Right lobe of liver (tissue), 6 donors: ENCODE results near the gene CDHR3. TPM values are rescaled to one million over a fixed set of nuclear protein-coding genes. Genes with fewer than 3 reads are reported as not detected.

ENCODE experiments used
- ATAC-seq, 4 donors: fragments of 200-7000 bp; cut with Tn5 transposase; one replicate each; pipeline ENCODE4 v1.9.1; 2020; ENCODE audit warnings: mild to moderate bottlenecking in 4 of 4, moderate library complexity in 4 of 4
- DNase-seq, 3 donors: peaks; one replicate each; pipeline ENCODE4 v3.0.0-alpha.2; 2020
- H3K27ac ChIP-seq, 3 donors: fragments of 200-600 bp; one replicate each; pipeline ENCODE4 v1.8.0; 2022
- H3K27me3 ChIP-seq, 2 donors: fragments of 200-600 bp; one replicate each; pipeline ENCODE4 v1.8.0; 2022
- H3K36me3 ChIP-seq, 4 donors: fragments of 200-600 bp; sonication (generic) in 1 of 4; one replicate each; pipeline versions ENCODE4 v1.5.1 to v1.8.0; 2017 to 2022; ENCODE audit warnings: control low read depth in 1 of 4
- H3K4me1 ChIP-seq, 4 donors: fragments of 200-600 bp; sonication (generic) in 1 of 4; one replicate each; pipeline versions ENCODE4 v1.5.1 to v1.8.0; 2017 to 2022; ENCODE audit warnings: control low read depth in 1 of 4
- H3K4me3 ChIP-seq, 3 donors: fragments of 200-600 bp; one replicate each; pipeline ENCODE4 v1.8.0; 2022
- H3K9me3 ChIP-seq, 4 donors: fragments of 200-600 bp; sonication (generic) in 1 of 4; one replicate each; pipeline versions ENCODE4 v1.5.1 to v1.8.0; 2017 to 2022; ENCODE audit warnings: control low read depth in 1 of 4
- POLR2A ChIP-seq: fragments of 450-650 bp; IDR thresholded peaks from one replicate; pipeline ENCODE4 v1.6.1; 2017; ENCODE audit warnings: antibody characterized with exemption, mild to moderate bottlenecking
- WGBS: methylation state at CpG from one replicate; pipeline ENCODE4 v1.1.6; 2018; ENCODE audit warnings: low coverage, low lambda C conversion rate; ENCODE audit not compliant: insufficient coverage; ENCODE audit errors: missing lambda C conversion rate; 5-methylcytosine and 5-hydroxymethylcytosine counted together
- intact Hi-C, 2 donors: fragments of 100-400 bp; cut with DNase I; formaldehyde crosslinking; loops; one replicate each; pipeline versions ENCODE4 v1.11.2 to v1.14.1; 2022
- total RNA-seq, 6 experiments: library from RNA; depleted of rRNA in 2 of 6; stranded (reverse); fragments of >200 nt in 2 of 6; fragmentation: NEBNext Ultra II Directional in 3 of 6; extraction: Animal tissue kit (Norgen Biotek cat#: 25700) in 3 of 6; gene quantifications; one replicate each; pipeline versions ENCODE4 v1.1.0 to v1.2.4, GENCODE V29; 2016 to 2023
- TF ChIP-seq, protein P1 (sequence below), 4 donors: fragments of 200-600 bp in 3 of 4; fragments of 450-650 bp in 1 of 4; IDR thresholded peaks; one replicate each; pipeline versions ENCODE4 v1.5.1 to v1.8.0; 2016 to 2022; ENCODE audit warnings: antibody characterized with exemption in 4 of 4, mild to moderate bottlenecking in 2 of 4
- donor health status: DM: no; HTN: yes; CAD: no.
- donor health status: DM: no; HTN: no; CAD: no.
- donor health status: DM: no; HTN: no; CAD: no.
- donor health status: DM: no; HTN: yes; CAD: no.
- donor health status: DM: no; HTN: yes; CAD: no.

CDHR3 gene
- total RNA-seq, 6 experiments from 2014 or later, result 3.6 to 8.6 (median 4.5) TPM

GRCh38 chr7:106070567-106071254 lies 107.6 kb downstream of the CDHR3 start:
- no peak for ATAC-seq

GRCh38 chr7:106071356-106071998 lies 108.4 kb downstream of the CDHR3 start:
- WGBS, result 42% methylated on average over 7 of the region's 9 CpGs
- DNase-seq, result no peak
- H3K27me3 ChIP-seq, result no peaks in the 10 kb centered on the region
- peak; percentile 41 to 66 (median 58) for ATAC-seq
- intact Hi-C loops, result no loop called here
- peak overlapping the region; percentile 10 to 50 (median 20) for H3K27ac ChIP-seq
- peaks cover 0 to 12% (median 3%) of the 10 kb centered on the region in 4 donors for H3K4me1 ChIP-seq
- no peak overlapping the region for H3K4me3 ChIP-seq
- no peaks in the 10 kb centered on the region for H3K36me3 ChIP-seq
- no peaks in the 10 kb centered on the region for H3K9me3 ChIP-seq
- TF ChIP-seq, protein P1, sequence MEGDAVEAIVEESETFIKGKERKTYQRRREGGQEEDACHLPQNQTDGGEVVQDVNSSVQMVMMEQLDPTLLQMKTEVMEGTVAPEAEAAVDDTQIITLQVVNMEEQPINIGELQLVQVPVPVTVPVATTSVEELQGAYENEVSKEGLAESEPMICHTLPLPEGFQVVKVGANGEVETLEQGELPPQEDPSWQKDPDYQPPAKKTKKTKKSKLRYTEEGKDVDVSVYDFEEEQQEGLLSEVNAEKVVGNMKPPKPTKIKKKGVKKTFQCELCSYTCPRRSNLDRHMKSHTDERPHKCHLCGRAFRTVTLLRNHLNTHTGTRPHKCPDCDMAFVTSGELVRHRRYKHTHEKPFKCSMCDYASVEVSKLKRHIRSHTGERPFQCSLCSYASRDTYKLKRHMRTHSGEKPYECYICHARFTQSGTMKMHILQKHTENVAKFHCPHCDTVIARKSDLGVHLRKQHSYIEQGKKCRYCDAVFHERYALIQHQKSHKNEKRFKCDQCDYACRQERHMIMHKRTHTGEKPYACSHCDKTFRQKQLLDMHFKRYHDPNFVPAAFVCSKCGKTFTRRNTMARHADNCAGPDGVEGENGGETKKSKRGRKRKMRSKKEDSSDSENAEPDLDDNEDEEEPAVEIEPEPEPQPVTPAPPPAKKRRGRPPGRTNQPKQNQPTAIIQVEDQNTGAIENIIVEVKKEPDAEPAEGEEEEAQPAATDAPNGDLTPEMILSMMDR (IDR thresholded peaks at IDR 0.05), result no peak
- TF ChIP-seq POLR2A, result no peak

More at GRCh38 chr7:106070567-106071254, 107.6 kb downstream of the CDHR3 start:
- 82% methylated on average over 5 of the region's 8 CpGs for whole genome bisulfite sequencing
- Histone ChIP-seq H3K9me3 (no peaks in the 10 kb centered on the region), H3K4me1 (peaks cover 0 to 12% (median 3%) of the 10 kb centered on the region in 4 donors), H3K36me3 (no peaks in the 10 kb centered on the region), H3K27me3 (no peaks in the 10 kb centered on the region), H3K4me3 (no peak overlapping the region), H3K27ac (peak overlapping the region in 2 of 3 donors; percentile 10 to 50)
- no peak for DNase-seq
- TF ChIP-seq, protein P1 (IDR thresholded peaks at IDR 0.05), result no peak
- TF ChIP-seq POLR2A, result no peak
- intact Hi-C loops, result no loop called here

GRCh38 chr7:106071999-106072714 lies 109.1 kb downstream of the CDHR3 start:
- WGBS, result 31% methylated on average over 9 of the region's 9 CpGs
- intact Hi-C loops, result no loop called here
- ATAC-seq (peak; percentile 31 to 69 (median 59)), DNase-seq (peak in 1 of 3 donors; percentile 57)
- H3K27me3 ChIP-seq, result no peaks in the 10 kb centered on the region
- peaks cover 0 to 12% (median 3%) of the 10 kb centered on the region in 4 donors for H3K4me1 ChIP-seq
- H3K27ac ChIP-seq, result peak overlapping the region; percentile 10 to 40 (median 20)
- no peak overlapping the region for H3K4me3 ChIP-seq
- no peaks in the 10 kb centered on the region for H3K9me3 ChIP-seq
- TF ChIP-seq, protein P1 (IDR thresholded peaks at IDR 0.05), result no peak
- no peak for TF ChIP-seq POLR2A
- no peaks in the 10 kb centered on the region for H3K36me3 ChIP-seq

DNA sequence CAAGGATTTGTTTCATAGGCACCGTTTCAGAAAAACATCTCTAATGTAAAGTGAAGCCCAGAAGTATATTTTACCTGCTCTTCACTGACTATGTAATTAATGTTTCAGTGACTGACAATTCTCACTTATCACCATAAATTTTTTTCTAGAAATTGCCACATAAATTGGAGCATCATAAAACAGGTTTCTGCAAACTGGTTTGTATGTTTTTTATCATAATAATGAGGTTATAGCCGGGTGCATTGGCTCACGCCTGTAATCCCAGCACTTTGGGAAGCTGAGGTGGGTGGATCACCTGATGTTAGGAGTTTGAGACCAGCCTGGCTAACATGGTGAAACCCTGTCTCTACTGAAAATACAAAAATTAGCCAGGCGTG lies 109.6 kb downstream of the CDHR3 start:
- WGBS, result 71% methylated on average over 2 of the region's 4 CpGs

More for the DNA sequence above, 109.6 kb downstream of the CDHR3 start:
- ATAC-seq (no peak), DNase-seq (no peak)
- no peak overlapping the region for H3K4me3 ChIP-seq
- no peak overlapping the region for H3K27ac ChIP-seq
- no peaks in the 10 kb centered on the region for H3K27me3 ChIP-seq
- H3K9me3 ChIP-seq, result no peaks in the 10 kb centered on the region
- TF ChIP-seq POLR2A, result no peak
- TF ChIP-seq, protein P1 (IDR thresholded peaks at IDR 0.05), result no peak
- intact Hi-C loops, result no loop called here
- H3K4me1 ChIP-seq, result peaks cover 0 to 12% (median 3%) of the 10 kb centered on the region in 4 donors
- no peaks in the 10 kb centered on the region for H3K36me3 ChIP-seq
